ENCODE results near the gene ANAPC10. TPM values are rescaled to one million over a fixed set of nuclear protein-coding genes. Genes with fewer than 3 reads are reported as not detected.

The ANAPC10 gene
- total RNA-seq, 1 donor from 2014 or later = 21.8 TPM

DNA sequence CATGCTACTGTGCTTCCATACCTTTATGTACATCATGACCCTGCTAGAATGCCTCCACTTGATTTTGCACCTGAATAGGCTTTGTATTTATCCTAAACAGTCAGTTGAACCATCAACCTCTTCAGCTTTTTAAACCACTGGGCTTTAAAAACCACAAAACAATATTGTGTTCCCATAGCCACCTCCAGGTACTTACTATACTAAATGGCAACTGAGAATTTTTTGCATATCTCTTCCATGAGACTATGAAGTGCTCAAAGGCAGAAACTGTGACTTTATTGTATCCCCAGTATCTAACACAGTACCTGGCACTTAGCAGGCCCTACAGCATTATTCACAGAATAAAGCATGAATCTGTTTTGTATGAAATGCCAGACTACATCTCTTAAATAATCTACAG lies 39.7 kb downstream of the ANAPC10 start:
- no peak for ATAC-seq (ENCODE audit: low read depth)

DNA sequence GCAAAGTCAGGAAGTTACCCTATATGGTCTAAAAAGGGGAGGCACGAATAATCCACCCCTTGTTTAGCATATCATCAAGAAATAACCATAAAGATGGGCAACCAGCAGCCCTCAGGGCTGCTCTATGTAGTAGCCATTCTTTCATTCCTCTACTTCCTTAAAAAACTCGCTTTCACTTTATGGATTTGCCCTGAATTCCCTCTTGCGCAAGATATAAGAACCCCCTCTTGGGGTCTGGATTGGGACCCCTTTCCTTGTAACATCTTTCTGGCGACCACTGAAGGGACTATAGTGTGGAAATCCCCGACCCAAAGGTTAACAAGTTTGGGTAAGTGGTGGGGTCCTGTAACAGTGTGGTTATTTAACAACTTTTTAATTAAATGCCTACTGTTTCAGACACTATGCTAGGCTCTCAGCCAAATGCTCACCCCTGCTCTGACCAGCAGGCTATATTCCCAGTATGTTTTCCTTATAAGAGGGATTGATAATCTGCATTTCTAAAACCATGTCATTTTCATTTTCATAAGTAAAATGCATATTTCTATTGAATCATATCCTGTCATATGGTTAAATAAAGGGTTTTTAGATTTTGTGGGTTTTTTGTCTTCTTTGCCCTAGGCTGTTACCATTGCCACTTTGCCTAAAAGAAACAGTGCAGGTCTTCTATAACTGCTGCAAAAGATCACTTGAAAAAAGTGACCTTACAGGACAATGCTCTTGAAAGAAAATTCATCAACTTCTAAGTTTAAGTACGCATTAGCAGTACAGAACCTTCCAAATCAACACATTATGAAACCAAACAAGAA lies 41.5 kb downstream of the ANAPC10 start:
- Mint-ChIP-seq H3K4me1 (no peaks in the 10 kb centered on the region), H3K4me3 (no peak overlapping the region), H3K9me3 (no peaks in the 10 kb centered on the region), H3K27me3 (no peaks in the 10 kb centered on the region), H3K27ac (no peak overlapping the region), H3K36me3 (ENCODE audit: low read depth) (peaks cover 8% of the 10 kb centered on the region)
- ChIA-PET POLR2A (no interaction called here), CTCF (no interaction called here)
- ATAC-seq (ENCODE audit: low read depth) (no peak), DNase-seq (no peak)
- intact Hi-C loops (cut with micrococcal nuclease) = no loop called here
- TF ChIP-seq, protein P1, sequence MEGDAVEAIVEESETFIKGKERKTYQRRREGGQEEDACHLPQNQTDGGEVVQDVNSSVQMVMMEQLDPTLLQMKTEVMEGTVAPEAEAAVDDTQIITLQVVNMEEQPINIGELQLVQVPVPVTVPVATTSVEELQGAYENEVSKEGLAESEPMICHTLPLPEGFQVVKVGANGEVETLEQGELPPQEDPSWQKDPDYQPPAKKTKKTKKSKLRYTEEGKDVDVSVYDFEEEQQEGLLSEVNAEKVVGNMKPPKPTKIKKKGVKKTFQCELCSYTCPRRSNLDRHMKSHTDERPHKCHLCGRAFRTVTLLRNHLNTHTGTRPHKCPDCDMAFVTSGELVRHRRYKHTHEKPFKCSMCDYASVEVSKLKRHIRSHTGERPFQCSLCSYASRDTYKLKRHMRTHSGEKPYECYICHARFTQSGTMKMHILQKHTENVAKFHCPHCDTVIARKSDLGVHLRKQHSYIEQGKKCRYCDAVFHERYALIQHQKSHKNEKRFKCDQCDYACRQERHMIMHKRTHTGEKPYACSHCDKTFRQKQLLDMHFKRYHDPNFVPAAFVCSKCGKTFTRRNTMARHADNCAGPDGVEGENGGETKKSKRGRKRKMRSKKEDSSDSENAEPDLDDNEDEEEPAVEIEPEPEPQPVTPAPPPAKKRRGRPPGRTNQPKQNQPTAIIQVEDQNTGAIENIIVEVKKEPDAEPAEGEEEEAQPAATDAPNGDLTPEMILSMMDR (IDR thresholded peaks at IDR 0.05) = no peak

More for the DNA sequence above, 39.7 kb downstream of the ANAPC10 start:
- no peaks in the 10 kb centered on the region for H3K9me3 Mint-ChIP-seq
- H3K27ac Mint-ChIP-seq = no peak overlapping the region
- TF ChIP-seq, protein P1 (IDR thresholded peaks at IDR 0.05) = no peak
- H3K27me3 Mint-ChIP-seq = no peaks in the 10 kb centered on the region
- POLR2A ChIA-PET = no interaction called here
- no peaks in the 10 kb centered on the region for H3K4me1 Mint-ChIP-seq
- CTCF ChIA-PET = interaction anchor here (1.0 kb wide), 1 partner anchor 886 kb away, joined by 3 read pairs; no protein-coding TSS in a partner anchor
- no peak overlapping the region for H3K4me3 Mint-ChIP-seq
- intact Hi-C loops (cut with micrococcal nuclease) = no loop called here
- H3K36me3 Mint-ChIP-seq (ENCODE audit: low read depth) = peaks cover 14% of the 10 kb centered on the region
- no peak for DNase-seq

DNA sequence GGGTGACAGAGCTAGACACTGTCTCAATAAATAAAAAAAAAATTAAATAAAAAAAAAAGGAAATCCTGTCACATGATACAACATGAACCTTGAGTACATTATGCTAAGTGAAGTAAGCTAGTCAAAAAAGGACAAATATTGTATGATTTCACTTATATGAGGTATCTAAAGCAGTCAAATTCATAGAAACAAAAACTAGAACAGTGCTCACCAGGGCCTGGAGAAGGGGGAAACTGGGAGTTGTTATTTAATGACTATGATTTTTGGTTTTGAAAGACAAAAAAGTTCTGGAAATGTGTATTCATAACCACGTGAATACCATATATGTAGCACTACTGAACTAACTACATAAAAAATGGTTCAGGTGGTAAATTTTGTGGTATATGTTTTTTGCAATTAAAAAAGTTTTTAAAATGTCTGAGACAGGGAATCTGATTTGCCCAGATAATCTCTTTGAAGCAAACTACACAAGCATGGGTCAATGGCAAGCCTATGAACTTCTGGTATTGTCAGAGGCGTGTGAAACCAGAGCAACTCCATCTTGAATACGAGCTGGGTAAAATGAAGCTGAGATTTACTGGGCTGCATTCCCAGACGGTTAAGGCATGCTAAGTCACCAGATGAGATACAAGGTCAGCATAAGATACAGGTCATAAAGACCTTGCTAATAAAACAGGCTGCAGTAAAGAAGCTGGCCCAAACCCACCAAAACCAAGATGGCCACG lies 42.3 kb downstream of the ANAPC10 start:
- no peak for DNase-seq
- Mint-ChIP-seq H3K9me3 (no peaks in the 10 kb centered on the region), H3K36me3 (ENCODE audit: low read depth) (peaks cover 9% of the 10 kb centered on the region), H3K27ac (no peak overlapping the region), H3K4me1 (no peaks in the 10 kb centered on the region), H3K4me3 (no peak overlapping the region), H3K27me3 (no peaks in the 10 kb centered on the region)
- intact Hi-C loops (cut with micrococcal nuclease) = no loop called here
- no peak for ATAC-seq (ENCODE audit: low read depth)
- ChIA-PET POLR2A (no interaction called here), CTCF (no interaction called here)
- TF ChIP-seq, protein P1 (IDR thresholded peaks at IDR 0.05) = no peak

DNA sequence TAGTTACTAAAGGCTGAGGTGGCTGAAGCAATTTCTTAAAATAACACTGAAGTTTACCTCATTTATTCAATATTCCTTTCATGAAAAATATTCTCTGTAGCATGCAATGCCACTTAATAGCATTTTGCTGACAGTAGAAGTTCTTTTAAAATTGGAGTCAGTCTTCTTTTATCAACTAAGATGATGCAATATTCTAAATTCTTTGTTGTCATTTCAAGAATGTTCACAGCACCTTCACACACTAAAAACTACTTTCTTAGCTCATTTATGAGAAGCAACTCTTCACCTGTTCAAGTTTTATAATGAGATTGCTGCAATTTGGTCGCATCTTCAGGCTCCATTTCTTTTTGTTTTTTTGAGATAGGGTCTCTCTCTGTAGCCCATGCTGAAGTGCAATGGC lies 48.8 kb downstream of the ANAPC10 start:
- DNase-seq (no peak), ATAC-seq (ENCODE audit: low read depth) (no peak)
- intact Hi-C loops (cut with micrococcal nuclease) = no loop called here
- TF ChIP-seq, protein P1 (IDR thresholded peaks at IDR 0.05) = no peak
- H3K9me3 Mint-ChIP-seq = no peaks in the 10 kb centered on the region
- peaks cover 20% of the 10 kb centered on the region for H3K36me3 Mint-ChIP-seq (ENCODE audit: low read depth)
- no peak overlapping the region for H3K27ac Mint-ChIP-seq
- H3K27me3 Mint-ChIP-seq = no peaks in the 10 kb centered on the region
- ChIA-PET CTCF (no interaction called here), POLR2A (no interaction called here)
- H3K4me3 Mint-ChIP-seq = no peak overlapping the region
- no peaks in the 10 kb centered on the region for H3K4me1 Mint-ChIP-seq

DNA sequence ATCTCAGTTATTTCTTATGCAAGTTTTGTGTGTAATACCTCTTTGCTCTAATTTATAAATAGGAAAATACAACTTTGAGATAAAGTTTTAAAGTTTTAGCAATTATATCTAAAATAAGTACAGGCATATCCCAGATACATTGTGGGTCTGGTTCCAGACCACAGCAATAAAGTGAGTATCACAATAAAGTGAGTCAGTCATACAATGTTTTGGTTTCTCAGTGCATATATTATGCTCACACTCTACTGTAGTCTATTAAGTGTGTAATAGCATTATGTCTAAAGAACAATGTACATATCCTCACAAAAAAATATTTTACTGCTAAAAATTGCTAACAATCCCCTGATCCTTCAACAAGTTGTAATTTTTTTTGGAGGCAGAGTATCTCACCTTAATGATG lies 49.2 kb downstream of the ANAPC10 start:
- Mint-ChIP-seq H3K27me3 (no peaks in the 10 kb centered on the region), H3K4me3 (no peak overlapping the region), H3K27ac (no peak overlapping the region), H3K36me3 (ENCODE audit: low read depth) (peaks cover 20% of the 10 kb centered on the region), H3K9me3 (no peaks in the 10 kb centered on the region), H3K4me1 (peaks cover 2% of the 10 kb centered on the region)
- ChIA-PET POLR2A (no interaction called here), CTCF (no interaction called here)
- ATAC-seq (ENCODE audit: low read depth) = no peak
- intact Hi-C loops (cut with micrococcal nuclease) = no loop called here
- TF ChIP-seq, protein P1 (IDR thresholded peaks at IDR 0.05) = no peak
- no peak for DNase-seq

Data from activated B cell treated with CpG ODN at 0.5 μM for 24 hours (primary cell).